DND-41 (cell line): ENCODE measurements around the gene PKHD1.
A peak's percentile ranks its signal among the peaks of the same experiment; 100 is the strongest.

ENCODE experiments used
- ATAC-seq: fragments of 200-7000 bp; cut with Tn5 transposase; 3 replicates; pipeline ENCODE4 v1.9.1; 2021; ENCODE audit warnings: low read depth; ENCODE audit not compliant: insufficient read depth
- DNase-seq: peaks from one replicate; pipeline ENCODE4 v3.0.0-alpha.2; 2020
- H2AFZ ChIP-seq: 2 replicates; pipeline ENCODE4 v1.6.0; 2012; ENCODE audit warnings: low read depth, low read length
- H3K27ac ChIP-seq: 2 replicates; pipeline ENCODE4 v1.5.1; 2012; ENCODE audit warnings: low read length, inconsistent platforms
- H3K27me3 ChIP-seq: fragments of 200-600 bp; sonication (generic); 2 replicates; pipeline ENCODE4 v1.6.0; 2012; ENCODE audit warnings: low read length, mild to moderate bottlenecking, inconsistent platforms; ENCODE audit not compliant: insufficient read depth, poor library complexity
- H3K36me3 ChIP-seq: 2 replicates; pipeline ENCODE4 v1.5.1; 2012; ENCODE audit warnings: low read length, inconsistent platforms; ENCODE audit not compliant: insufficient read depth
- H3K4me1 ChIP-seq: 2 replicates; pipeline ENCODE4 v1.5.1; 2012; ENCODE audit warnings: mild to moderate bottlenecking, low read length; ENCODE audit not compliant: insufficient read depth
- H3K4me2 ChIP-seq: 2 replicates; pipeline ENCODE4 v1.6.0; 2012; ENCODE audit warnings: mild to moderate bottlenecking, moderate library complexity, low read length, inconsistent platforms; ENCODE audit not compliant: insufficient read depth
- H3K4me3 ChIP-seq, 2 experiments: fragments of 200-600 bp in 1 of 2; shearing (Covaris generic) in 1 of 2; 2 replicates each; pipeline ENCODE4 v1.5.1; 2012 to 2016; ENCODE audit warnings: inconsistent platforms in 2 of 2, low read length in 2 of 2, mild to moderate bottlenecking in 2 of 2, low read depth in 1 of 2, moderate library complexity in 1 of 2
- H3K79me2 ChIP-seq: 2 replicates; pipeline ENCODE4 v1.6.0; 2012; ENCODE audit warnings: low read length, inconsistent platforms; ENCODE audit not compliant: insufficient read depth
- H3K9ac ChIP-seq: 2 replicates; pipeline ENCODE4 v1.6.0; 2012; ENCODE audit warnings: low read depth, mild to moderate bottlenecking, inconsistent platforms, low read length, moderate library complexity
- H3K9me3 ChIP-seq: 2 replicates; pipeline ENCODE4 v1.5.1; 2012; ENCODE audit warnings: low read length, moderate library complexity, mild to moderate bottlenecking, inconsistent platforms; ENCODE audit not compliant: insufficient read depth, severe bottlenecking
- H4K20me1 ChIP-seq: 2 replicates; pipeline ENCODE4 v1.6.0; 2012; ENCODE audit warnings: low read length; ENCODE audit not compliant: insufficient read depth
- EZH2 ChIP-seq: IDR thresholded peaks from 3 replicates; pipeline ENCODE4 v1.6.1; 2012; ENCODE audit warnings: borderline replicate concordance, low read depth, mild to moderate bottlenecking, moderate library complexity, low read length, inconsistent platforms; ENCODE audit not compliant: severe bottlenecking
- TF ChIP-seq, protein P1 (sequence below): IDR thresholded peaks from 2 replicates; pipeline ENCODE4 v1.5.1; 2012; ENCODE audit warnings: borderline replicate concordance, low read length, moderate library complexity, mild to moderate bottlenecking; ENCODE audit not compliant: poor library complexity, severe bottlenecking; ENCODE audit errors: extremely low read depth

The PKHD1 gene

DNA sequence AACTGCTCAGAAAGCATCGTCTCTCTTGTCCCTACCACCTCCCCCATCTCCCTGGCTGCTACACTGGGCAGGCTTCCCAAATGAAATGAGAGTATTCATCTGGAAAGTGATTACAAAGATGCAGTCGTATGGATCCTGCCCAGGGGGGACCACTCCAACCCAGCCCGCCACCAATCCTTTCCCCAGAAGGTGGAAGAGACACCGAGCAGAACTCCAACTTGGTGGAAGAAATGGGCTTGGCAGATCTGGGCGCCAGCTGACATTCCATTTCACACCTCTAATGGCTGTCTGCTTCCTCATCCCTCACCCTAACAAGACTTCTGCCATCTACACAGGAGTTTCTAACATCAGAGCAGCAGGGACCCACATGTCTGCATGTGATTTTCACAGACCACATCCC lies 12.7 kb downstream of the PKHD1 start:
- Histone ChIP-seq H3K79me2 (no peaks in the 10 kb centered on the region), H3K4me3 (no peak overlapping the region), H3K36me3 (no peaks in the 10 kb centered on the region), H4K20me1 (no peaks in the 10 kb centered on the region), H3K4me1 (peaks cover 30% of the 10 kb centered on the region), H3K4me2 (no peak overlapping the region), H2AFZ (no peak overlapping the region), H3K9ac (no peak overlapping the region), H3K27me3 (no peaks in the 10 kb centered on the region), H3K9me3 (no peaks in the 10 kb centered on the region), H3K27ac (no peak overlapping the region)
- TF ChIP-seq, protein P1, sequence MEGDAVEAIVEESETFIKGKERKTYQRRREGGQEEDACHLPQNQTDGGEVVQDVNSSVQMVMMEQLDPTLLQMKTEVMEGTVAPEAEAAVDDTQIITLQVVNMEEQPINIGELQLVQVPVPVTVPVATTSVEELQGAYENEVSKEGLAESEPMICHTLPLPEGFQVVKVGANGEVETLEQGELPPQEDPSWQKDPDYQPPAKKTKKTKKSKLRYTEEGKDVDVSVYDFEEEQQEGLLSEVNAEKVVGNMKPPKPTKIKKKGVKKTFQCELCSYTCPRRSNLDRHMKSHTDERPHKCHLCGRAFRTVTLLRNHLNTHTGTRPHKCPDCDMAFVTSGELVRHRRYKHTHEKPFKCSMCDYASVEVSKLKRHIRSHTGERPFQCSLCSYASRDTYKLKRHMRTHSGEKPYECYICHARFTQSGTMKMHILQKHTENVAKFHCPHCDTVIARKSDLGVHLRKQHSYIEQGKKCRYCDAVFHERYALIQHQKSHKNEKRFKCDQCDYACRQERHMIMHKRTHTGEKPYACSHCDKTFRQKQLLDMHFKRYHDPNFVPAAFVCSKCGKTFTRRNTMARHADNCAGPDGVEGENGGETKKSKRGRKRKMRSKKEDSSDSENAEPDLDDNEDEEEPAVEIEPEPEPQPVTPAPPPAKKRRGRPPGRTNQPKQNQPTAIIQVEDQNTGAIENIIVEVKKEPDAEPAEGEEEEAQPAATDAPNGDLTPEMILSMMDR: no peak
- TF ChIP-seq EZH2: no peak
- DNase-seq (no peak), ATAC-seq (no peak)

DNA sequence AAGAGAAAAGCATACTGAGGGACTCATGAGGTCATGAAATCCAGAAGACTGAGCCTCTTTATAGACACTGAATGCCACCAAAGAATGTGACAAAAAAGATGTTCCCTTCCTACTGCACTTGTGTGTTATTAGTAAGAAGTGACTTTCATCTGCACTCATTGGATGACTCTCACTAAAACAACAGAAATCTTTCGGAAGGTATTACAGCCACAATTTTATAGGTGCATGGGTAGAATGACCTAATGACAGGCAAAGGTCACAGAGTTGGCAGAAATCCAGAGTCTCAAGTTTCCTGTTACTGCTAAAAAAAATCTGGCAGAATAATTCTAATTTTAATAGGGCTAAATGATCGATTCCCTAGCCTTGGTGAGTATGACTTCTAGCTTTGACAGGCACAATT lies 13.3 kb downstream of the PKHD1 start:
- H3K4me3 ChIP-seq: no peak overlapping the region
- TF ChIP-seq, protein P1: no peak
- no peak for TF ChIP-seq EZH2
- no peak overlapping the region for H3K4me2 ChIP-seq
- DNase-seq (no peak), ATAC-seq (no peak)
- H3K36me3 ChIP-seq: no peaks in the 10 kb centered on the region
- no peak overlapping the region for H3K9ac ChIP-seq
- H3K27me3 ChIP-seq: no peaks in the 10 kb centered on the region
- H3K27ac ChIP-seq: no peak overlapping the region
- H3K9me3 ChIP-seq: no peaks in the 10 kb centered on the region
- no peak overlapping the region for H2AFZ ChIP-seq
- no peaks in the 10 kb centered on the region for H4K20me1 ChIP-seq
- no peaks in the 10 kb centered on the region for H3K79me2 ChIP-seq
- H3K4me1 ChIP-seq: peaks cover 27% of the 10 kb centered on the region

DNA sequence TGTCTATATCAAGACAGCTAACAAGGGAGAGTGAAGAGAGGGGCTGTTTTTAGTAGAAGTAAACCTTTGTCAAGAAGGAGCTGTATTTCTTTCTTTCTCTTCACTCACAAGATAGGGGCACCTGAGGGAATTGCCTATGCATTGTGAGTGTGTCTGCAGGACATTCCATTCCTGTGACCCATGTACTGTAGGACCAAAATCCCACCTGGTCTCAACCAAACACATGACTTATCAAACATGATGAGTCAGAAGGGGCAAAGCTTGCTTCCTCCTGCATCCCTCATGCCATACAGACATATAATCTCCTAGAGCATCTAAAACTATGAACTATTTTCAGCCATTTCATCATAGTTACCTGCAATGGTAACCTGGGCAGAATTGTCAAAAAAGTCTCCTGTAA lies 21.8 kb downstream of the PKHD1 start:
- H3K4me2 ChIP-seq: 0 out of 2 replicates have a peak overlapping the region, but pooled peaks have one; percentile 24
- no peaks in the 10 kb centered on the region for H3K27me3 ChIP-seq
- H3K4me1 ChIP-seq: peaks cover 47% of the 10 kb centered on the region
- ATAC-seq (no peak), DNase-seq (no peak)
- no peaks in the 10 kb centered on the region for H3K36me3 ChIP-seq
- TF ChIP-seq, protein P1: no peak
- TF ChIP-seq EZH2: no peak
- H3K9me3 ChIP-seq: no peaks in the 10 kb centered on the region
- H3K9ac ChIP-seq: no peak overlapping the region
- no peaks in the 10 kb centered on the region for H4K20me1 ChIP-seq
- H3K79me2 ChIP-seq: no peaks in the 10 kb centered on the region
- H3K4me3 ChIP-seq: no peak overlapping the region
- peak overlapping the region; percentile 56; the same call in 1 of the 2 replicates for H2AFZ ChIP-seq
- peak overlapping the region; percentile 83 for H3K27ac ChIP-seq
